Posterior vena cava (tissue), 2 donors: ENCODE results near the gene CALCOCO1. TPM values are rescaled to one million over a fixed set of nuclear protein-coding genes. Genes with fewer than 3 reads are reported as not detected.
"Not testable (repeated sequence)": the region's sequence is repeated elsewhere in the genome, so short reads cannot be mapped to it uniquely, and the experiment has no call there.

Source experiments
- DNase-seq: peaks from one replicate; pipeline ENCODE4 v3.0.0-alpha.2; 2020; ENCODE audit warnings: low spot score
- intact Hi-C, 2 donors: fragments of 100-400 bp; cut with DNase I; formaldehyde crosslinking; loops; one replicate each; pipeline versions ENCODE4 v1.14.1 to v1.14.2; 2022 to 2023
- total RNA-seq, 2 donors: library from RNA; stranded (reverse); fragmentation: NEBNext Ultra II Directional; extraction: Animal tissue kit (Norgen Biotek cat#: 25700); gene quantifications; one replicate each; pipeline ENCODE4 v1.2.1, GENCODE V29; 2021
- donor health status: DM: yes; HTN: yes; CAD: no.
- donor health status: DM: yes; HTN: yes; CAD: no.

Gene CALCOCO1
- total RNA-seq, 2 donors from 2014 or later, result 124 to 131 TPM

GRCh38 chr12:53738406-53739213 is 11.4 kb upstream of the CALCOCO1 start:
- DNase-seq, result no peak
- intact Hi-C loops, result loop anchor here in 1 of 2 donors (5.0 kb wide), 1 partner anchor 51 kb away; no protein-coding TSS in a partner anchor

DNA sequence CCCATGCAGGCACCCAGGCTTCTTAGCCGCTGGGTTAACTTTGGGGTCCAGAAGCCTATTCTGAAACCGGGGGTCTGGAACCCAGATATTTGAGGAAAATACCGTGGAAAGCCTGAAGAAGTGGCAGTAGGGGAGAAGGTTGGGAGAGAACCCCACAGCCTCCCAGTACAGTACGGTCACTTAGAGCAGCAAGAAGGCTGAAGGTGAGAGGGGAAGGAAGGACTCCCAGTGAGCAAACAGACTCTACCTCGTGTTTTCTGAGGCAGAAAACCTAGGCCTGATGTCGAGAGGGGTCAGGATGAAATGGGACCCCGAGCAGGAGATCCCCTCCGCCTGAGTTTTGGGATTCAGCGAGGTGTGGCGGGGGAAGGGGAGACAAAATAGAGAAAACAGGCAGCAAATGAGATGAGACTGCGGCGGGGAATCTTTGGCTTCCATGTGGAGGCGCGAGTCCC is 10.7 kb upstream of the CALCOCO1 start:
- intact Hi-C loops, result loop anchor here in 1 of 2 donors (5.0 kb wide), 1 partner anchor 51 kb away; no protein-coding TSS in a partner anchor
- DNase-seq, result peak; percentile 25

DNA sequence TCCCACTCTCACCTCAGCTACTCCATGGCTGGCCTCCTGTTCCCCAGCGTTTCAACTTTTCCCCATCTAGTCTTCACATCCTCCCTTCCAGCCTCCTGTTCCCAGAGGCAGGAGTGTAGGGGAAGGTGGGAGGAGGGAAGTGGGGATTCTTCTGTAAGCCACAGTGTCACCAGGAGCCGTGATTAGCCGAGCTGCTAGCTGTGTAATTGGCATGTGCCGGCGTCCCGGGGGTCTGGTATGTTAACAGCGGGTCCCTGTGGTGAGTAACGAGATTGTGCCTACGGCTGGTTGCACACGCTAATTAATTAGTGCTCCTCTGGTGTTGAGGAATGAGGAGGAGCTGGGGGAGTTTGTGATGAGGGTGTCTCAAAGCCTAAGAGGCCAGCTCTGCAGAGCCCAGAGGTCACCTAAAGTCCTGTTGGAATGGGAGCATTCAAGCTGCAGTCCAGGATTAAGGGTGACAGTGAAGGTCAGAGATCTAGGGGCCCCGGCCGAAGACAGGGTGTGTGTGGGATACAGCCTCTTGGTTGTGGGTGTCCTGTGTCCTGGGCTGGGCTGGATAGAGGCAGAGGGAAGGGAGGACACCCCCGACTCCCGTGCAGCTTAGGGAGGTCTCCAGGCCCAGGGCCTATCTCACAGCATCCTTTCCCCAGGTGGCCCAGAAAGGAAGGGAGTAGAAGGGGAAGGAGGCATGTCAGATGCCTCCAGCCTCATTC is 10.0 kb upstream of the CALCOCO1 start:
- intact Hi-C loops, result loop anchor here in 1 of 2 donors (5.0 kb wide), 1 partner anchor 50 kb away; no protein-coding TSS in a partner anchor
- peak; percentile 65 for DNase-seq

- intact Hi-C loops, result loop anchor here in 1 of 2 donors (5.0 kb wide), 1 partner anchor 49 kb away; no protein-coding TSS in a partner anchor
- no peak for DNase-seq
Observed at GRCh38 chr12:53736592-53736991, 9.3 kb upstream of the CALCOCO1 start.

- DNase-seq, result peak; percentile 54
- intact Hi-C loops, result loop anchor here in 1 of 2 donors (5.0 kb wide), 1 partner anchor 48 kb away; no protein-coding TSS in a partner anchor
Observed at GRCh38 chr12:53735556-53735955, 8.3 kb upstream of the CALCOCO1 start.

GRCh38 chr12:53734425-53734824 is 7.2 kb upstream of the CALCOCO1 start:
- intact Hi-C loops, result no loop called here
- DNase-seq, result peak; percentile 10

DNA sequence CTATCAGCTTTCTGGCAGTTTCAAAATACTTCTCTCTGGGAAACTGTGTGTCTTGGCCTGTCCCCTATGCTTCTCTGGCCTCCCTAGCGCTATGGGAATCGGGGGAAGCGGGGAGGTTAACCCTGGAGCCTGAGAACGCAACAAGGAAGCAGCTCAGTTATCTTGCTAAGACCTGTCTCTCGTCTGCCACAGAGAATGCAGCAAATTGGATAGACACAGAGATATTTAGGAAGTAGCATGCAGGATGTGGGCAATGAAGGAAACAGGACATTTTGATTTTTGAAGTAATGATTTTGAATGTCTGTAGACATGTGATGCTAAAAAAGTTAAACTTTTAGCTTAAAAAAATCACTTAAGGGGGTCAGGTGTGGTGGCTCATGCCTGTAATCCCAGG is 6.6 kb upstream of the CALCOCO1 start:
- intact Hi-C loops, result no loop called here
- DNase-seq, result peak; percentile 4

GRCh38 chr12:53733051-53733806 is 6.0 kb upstream of the CALCOCO1 start:
- DNase-seq, result no peak
- intact Hi-C loops, result no loop called here

DNA sequence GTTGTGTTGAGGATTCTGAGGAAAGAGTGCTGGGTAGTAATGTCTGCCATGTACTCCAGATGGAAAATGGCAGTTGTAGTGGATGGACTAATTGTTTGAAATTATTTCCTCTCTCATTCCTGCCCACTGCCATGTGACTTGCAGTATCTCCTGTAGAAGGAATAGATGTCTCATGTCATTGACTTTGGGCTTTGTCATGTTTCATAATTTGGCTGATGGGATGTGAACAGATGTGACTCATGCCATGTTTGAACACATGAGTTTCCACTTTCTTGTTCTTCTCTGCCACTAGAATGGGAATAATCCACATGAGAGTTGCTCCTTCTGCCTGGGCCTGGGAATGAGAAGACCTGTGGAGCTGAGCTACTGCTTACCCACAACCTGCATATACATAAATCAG is 2.4 kb upstream of the CALCOCO1 start:
- intact Hi-C loops, result no loop called here

GRCh38 chr12:53728206-53728605 is 954 bp upstream of the CALCOCO1 start:
- intact Hi-C loops, result no loop called here
- no peak for DNase-seq

More for the DNA sequence above, 2.4 kb upstream of the CALCOCO1 start:
- no peak for DNase-seq

DNA sequence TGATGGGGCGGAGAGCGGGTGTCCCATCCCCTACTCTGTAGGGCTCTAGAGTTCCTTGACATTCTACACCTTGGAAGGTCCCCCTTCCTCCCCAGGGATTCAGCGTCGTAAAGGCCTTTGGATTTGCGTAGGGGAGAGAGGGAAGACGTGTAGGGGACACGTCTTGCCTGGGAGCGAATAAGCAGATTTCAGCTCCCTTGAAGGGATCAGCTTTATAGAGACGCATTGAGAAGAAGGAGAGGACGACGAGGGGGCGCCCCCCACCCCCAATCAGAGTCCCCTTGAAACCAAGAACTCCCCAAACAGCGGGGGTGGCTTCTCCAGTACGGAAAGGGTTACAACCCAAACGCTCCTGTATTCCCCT is 324 bp downstream of the CALCOCO1 start:
- intact Hi-C loops, result no loop called here
- peak; percentile 61 for DNase-seq

- peak; percentile 18 for DNase-seq
- intact Hi-C loops, result no loop called here
Observed at GRCh38 chr12:53726341-53726740, 911 bp downstream of the CALCOCO1 start.

DNA sequence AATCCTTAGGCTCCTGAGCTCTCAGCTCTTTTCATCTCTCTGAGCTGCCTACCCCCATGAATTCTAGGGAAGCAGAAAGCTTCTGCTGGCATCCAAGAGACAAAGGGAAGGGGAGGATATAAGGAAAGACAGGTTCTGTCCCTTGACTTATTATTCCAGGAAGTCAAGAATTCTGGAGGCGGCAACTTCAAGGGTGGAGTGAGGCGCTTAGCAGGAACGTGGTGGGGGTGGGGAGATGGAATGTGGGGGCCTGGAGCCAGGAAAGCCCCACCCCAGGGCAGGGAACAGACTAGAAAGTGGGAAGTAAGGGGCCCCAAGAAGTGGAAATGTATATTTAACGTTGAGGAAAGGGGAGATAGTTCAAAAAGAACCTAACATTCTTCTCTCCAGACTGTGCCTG is 1.4 kb downstream of the CALCOCO1 start:
- intact Hi-C loops, result no loop called here
- DNase-seq, result peak; percentile 15

DNA sequence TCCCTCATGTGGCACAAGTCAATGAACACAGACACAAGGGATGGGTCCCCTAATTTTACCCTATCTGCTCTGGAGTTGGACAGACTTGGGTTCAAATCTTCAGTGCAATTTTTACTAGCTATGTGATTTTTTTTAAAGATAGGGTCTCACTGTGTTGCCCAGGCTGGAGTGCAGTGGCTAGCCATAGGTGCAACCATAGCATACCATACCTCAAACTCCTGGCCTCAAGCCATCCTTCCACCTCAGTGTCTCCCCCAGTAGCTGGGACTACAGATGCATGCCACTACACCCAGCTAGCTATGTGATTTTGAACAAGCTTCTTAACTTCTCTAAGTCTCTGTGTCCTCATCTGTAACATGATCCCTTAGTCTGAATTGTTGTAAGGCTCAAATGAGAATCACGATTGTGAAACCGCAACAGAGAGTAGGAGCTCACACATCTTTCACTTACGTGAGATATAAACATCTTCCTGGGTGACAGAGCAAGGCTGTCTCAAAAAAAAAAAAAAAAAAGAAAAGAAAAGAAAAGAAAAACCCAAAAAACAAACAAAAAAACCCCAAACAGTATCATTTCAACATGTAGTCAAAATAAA is 4.7 kb downstream of the CALCOCO1 start:
- no peak for DNase-seq
- intact Hi-C loops, result no loop called here

- intact Hi-C loops, result no loop called here
- DNase-seq, result no peak
Observed at GRCh38 chr12:53720946-53721345, 6.3 kb downstream of the CALCOCO1 start.

- DNase-seq, result no peak
- intact Hi-C loops, result no loop called here
Observed at GRCh38 chr12:53719649-53720048, 7.6 kb downstream of the CALCOCO1 start.

DNA sequence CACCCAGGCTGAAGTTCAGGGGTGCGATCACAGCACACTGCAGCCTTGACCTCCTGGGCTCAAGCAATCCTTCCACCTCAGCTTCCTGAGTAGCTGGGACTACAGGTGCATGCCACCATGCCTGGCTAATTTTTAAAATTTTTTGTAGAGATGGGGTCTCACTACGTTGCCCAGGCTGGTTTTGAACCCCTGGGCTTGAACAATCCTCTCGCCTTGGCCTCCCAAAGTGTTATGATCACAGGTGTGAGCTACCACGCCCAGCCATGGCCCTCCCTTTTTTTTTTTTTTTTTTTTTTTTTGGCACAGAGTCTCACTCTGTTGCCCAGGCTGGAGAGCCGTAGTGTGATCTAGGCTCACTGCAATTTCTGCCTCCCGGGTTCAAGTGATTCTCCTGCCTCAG is 8.7 kb downstream of the CALCOCO1 start:
- intact Hi-C loops, DNase-seq: not testable (repeated sequence)

- intact Hi-C loops, result no loop called here
- DNase-seq, result no peak
Observed at GRCh38 chr12:53717319-53717718, 9.9 kb downstream of the CALCOCO1 start.

GRCh38 chr12:53714004-53714403 is 13.2 kb downstream of the CALCOCO1 start:
- intact Hi-C loops, result no loop called here
- peak; percentile 58 for DNase-seq
